Cardiac ventricle fibroblast (primary cell): ENCODE measurements around the gene ABHD12. TPM values are rescaled to one million over a fixed set of nuclear protein-coding genes. Genes with fewer than 3 reads are reported as not detected.

ENCODE experiments used
- total RNA-seq: library from RNA; depleted of rRNA; stranded (reverse); fragments of >200 nt; gene quantifications from 2 replicates; pipeline ENCODE4 v1.2.3, GENCODE V29; 2015

Gene ABHD12
- total RNA-seq = 19.6 and 24.9 TPM in 2 replicates

GRCh38 chr20:25390538-25391528, at the start of gene ABHD12:
Gene ABHD12 (minus strand): TSS chr20:25390835. CDS start chr20:25390703, 132 bp downstream.

DNA sequence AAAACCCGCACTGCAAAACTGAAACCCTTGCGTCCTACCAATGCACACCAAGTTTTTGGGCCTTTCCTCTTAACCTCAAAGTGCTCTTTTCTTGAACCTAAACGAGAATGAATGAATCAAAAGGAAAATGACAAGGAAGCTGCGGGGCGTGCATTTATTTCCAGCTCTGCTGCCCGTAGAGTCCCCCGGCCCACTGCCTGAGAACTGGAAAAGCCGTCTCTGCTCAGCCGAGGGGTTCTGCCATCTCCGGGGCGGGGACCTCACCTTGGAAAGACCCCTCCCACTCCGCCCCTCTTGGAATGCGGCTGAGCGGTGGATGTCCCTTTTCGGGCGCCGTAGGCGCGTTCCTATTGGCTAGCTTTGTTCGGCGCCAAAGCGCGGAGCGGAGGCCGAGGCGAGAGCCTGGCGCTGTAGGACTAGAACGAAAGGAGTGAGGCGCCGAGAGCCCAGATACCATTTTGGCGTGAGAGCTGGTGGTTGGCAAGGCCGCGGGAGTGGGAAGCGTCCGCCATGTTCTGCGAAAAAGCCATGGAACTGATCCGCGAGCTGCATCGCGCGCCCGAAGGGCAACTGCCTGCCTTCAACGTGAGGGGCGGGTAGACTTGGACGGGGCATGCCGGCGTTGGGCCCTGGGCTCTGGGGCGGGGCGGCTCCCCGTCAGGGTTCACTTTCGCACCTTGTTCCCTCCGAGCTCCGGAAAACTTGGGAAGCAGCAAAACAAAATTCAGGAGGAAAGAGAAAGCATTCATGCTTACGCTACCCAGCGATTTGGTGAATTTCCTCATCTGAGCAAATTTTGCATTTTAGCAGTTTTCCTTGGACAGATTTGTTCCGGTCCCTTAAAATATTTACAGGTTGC, 16.9 kb upstream of the ABHD12 start, which contains the start of gene GINS1:
Gene GINS1 (plus strand): TSS at position 363 of the 859 bp plus-strand sequence. CDS start 148 bp downstream, at position 511.

Other genes with a start within 250 kb of the ABHD12 start
- gene ENTPD6, start 195.1 kb downstream of the ABHD12 start, total RNA-seq = 26.2 and 30.8 TPM in 2 replicates
- 102 and 105 TPM in 2 replicates for gene PYGB, start 142.8 kb downstream of the ABHD12 start, total RNA-seq
- gene GINS1, start 16.8 kb upstream of the ABHD12 start, total RNA-seq = 0.88 and 1.2 TPM in 2 replicates
- gene NINL, start 194.7 kb upstream of the ABHD12 start, total RNA-seq = 5.7 and 9.4 TPM in 2 replicates
- gene NANP, start 233.2 kb upstream of the ABHD12 start, total RNA-seq = 4.1 and 5.1 TPM in 2 replicates